Activated CD8-positive, alpha-beta T cell treated with anti-CD3 and anti-CD28 coated beads for 36 hours (primary cell): ENCODE data around the gene PCYT1A. TPM values are rescaled to one million over a fixed set of nuclear protein-coding genes. Genes with fewer than 3 reads are reported as not detected.
A peak's percentile ranks its signal among the peaks of the same experiment; 100 is the strongest.

Experiments
- ATAC-seq: fragments of 200-7000 bp; cut with Tn5 transposase; one replicate; pipeline ENCODE4 v1.10.0; 2021; ENCODE audit warnings: mild to moderate bottlenecking, moderate library complexity
- CTCF ChIA-PET: fragments of 350-600 bp; sonication (Branson Sonifier 250); formaldehyde crosslinking; loops from one replicate; lab custom pipeline; 2021; ENCODE audit warnings: antibody characterized with exemption; lab: Charles Lee
- POLR2A ChIA-PET: fragments of 350-600 bp; sonication (Branson Sonifier 250); formaldehyde crosslinking; loops from one replicate; lab custom pipeline; 2021; ENCODE audit warnings: antibody characterized with exemption; lab: Charles Lee
- DNase-seq: peaks from one replicate; pipeline ENCODE4 v3.0.0-alpha.2; 2020
- H3K27ac Mint-ChIP-seq: one replicate; pipeline ENCODE4 v1.8.0; 2021; ENCODE audit warnings: mild to moderate bottlenecking, mixed read lengths
- H3K27me3 Mint-ChIP-seq: one replicate; pipeline ENCODE4 v1.8.0; 2021; ENCODE audit warnings: mixed read lengths
- H3K36me3 Mint-ChIP-seq: one replicate; pipeline ENCODE4 v1.8.0; 2021; ENCODE audit warnings: low read depth, mixed read lengths
- H3K4me1 Mint-ChIP-seq: one replicate; pipeline ENCODE4 v1.8.0; 2021; ENCODE audit warnings: low read depth, mixed read lengths
- H3K4me3 Mint-ChIP-seq: one replicate; pipeline ENCODE4 v1.8.0; 2021; ENCODE audit warnings: mild to moderate bottlenecking, moderate library complexity, mixed read lengths
- H3K9me3 Mint-ChIP-seq: one replicate; pipeline ENCODE4 v1.8.0; 2021; ENCODE audit warnings: mixed read lengths
- CTCF ChIP-seq: fragments of 200-600 bp; IDR thresholded peaks from one replicate; pipeline ENCODE4 v1.8.0; 2022; ENCODE audit warnings: antibody characterized with exemption, mild to moderate bottlenecking
- intact Hi-C: fragments of 100-400 bp; cut with micrococcal nuclease; formaldehyde crosslinking; loops from one replicate; pipeline ENCODE4 v1.10.0; 2022
- total RNA-seq, 2 experiments: library from RNA; stranded (reverse); gene quantifications; one replicate each; pipeline ENCODE4 v1.2.3, GENCODE V29; 2021

The PCYT1A gene
- total RNA-seq, 2 experiments from 2014 or later = 31.0 to 33.7 TPM

GRCh38 chr3:196218155-196218712 is 69.3 kb downstream of the PCYT1A start:
- Mint-ChIP-seq H3K36me3 (no peaks in the 10 kb centered on the region), H3K4me3 (peak overlapping the region; percentile 57), H3K27ac (no peak overlapping the region), H3K4me1 (peaks cover 17% of the 10 kb centered on the region), H3K9me3 (no peaks in the 10 kb centered on the region), H3K27me3 (no peaks in the 10 kb centered on the region)
- TF ChIP-seq CTCF = no peak
- no peak for DNase-seq
- POLR2A ChIA-PET = interaction anchor here (1.1 to 1.2 kb wide), 2 partner anchors 23 to 148 kb away, joined by 3 to 4 read pairs; no protein-coding TSS in a partner anchor
- CTCF ChIA-PET = interaction anchor here (1.0 to 2.3 kb wide), 3 partner anchors 12 to 195 kb away, joined by 3 to 8 read pairs (median 5); no protein-coding TSS in a partner anchor
- intact Hi-C loops = no loop called here
- ATAC-seq = no peak

DNA sequence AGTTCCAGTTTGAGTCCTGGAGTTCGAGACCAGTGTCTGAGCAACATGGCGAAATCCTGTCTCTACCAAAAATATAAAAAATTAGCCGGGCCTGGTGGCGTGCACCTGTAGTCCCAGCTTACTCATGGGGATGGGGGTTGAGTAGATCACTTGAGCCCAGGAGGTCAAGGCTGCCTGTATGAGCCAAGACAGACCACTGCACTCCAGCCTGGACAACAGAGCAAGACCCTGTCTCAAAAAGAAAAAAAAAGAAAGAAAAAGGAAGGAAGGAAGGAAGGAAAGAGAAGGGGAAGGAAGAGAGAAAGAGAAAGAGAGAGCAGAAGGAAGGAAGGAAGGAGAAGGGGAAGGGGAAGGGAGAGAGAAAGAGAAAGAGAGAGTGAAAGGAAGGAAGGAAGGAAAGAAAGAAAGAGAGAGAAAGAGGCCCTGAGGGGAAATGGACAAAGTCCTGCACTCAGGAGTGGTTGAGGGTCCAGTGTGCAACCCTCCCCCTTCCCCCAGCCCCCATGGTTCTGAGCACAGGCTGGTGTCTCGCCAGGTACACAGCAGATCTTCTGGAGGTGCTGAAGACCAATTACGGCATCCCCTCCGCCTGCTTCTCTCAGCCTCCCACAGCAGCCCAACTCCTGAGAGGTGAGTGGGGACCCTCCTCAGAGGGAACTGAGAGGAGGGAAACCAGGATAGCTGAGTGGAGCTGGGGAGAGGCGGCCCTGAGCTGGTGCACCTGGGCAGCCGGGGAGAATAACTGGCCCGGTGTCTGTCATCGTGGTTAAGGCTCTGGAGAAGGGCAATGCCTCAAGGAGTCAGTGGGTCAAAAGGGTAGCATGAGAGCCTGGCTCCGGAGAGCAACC is 70.0 kb downstream of the PCYT1A start:
- Mint-ChIP-seq H3K36me3 (no peaks in the 10 kb centered on the region), H3K4me3 (peak overlapping the region; percentile 10), H3K27ac (peak overlapping the region; percentile 46), H3K9me3 (no peaks in the 10 kb centered on the region), H3K4me1 (peaks cover 17% of the 10 kb centered on the region), H3K27me3 (no peaks in the 10 kb centered on the region)
- no peak for TF ChIP-seq CTCF
- CTCF ChIA-PET = interaction anchor here (2.0 to 2.3 kb wide), 2 partner anchors 144 to 194 kb away, joined by 5 to 8 read pairs; no protein-coding TSS in a partner anchor
- no peak for DNase-seq
- ATAC-seq = no peak
- intact Hi-C loops = no loop called here
- POLR2A ChIA-PET = interaction anchor here (1.2 kb wide), 1 partner anchor 147 kb away, joined by 4 read pairs; no protein-coding TSS in a partner anchor

- Mint-ChIP-seq H3K36me3 (no peaks in the 10 kb centered on the region), H3K9me3 (no peaks in the 10 kb centered on the region), H3K4me1 (peaks cover 17% of the 10 kb centered on the region), H3K27ac (no peak overlapping the region), H3K27me3 (no peaks in the 10 kb centered on the region), H3K4me3 (no peak overlapping the region)
- CTCF ChIA-PET = no interaction called here
- no peak for DNase-seq
- intact Hi-C loops = no loop called here
- no peak for ATAC-seq
- TF ChIP-seq CTCF = no peak
- POLR2A ChIA-PET = interaction anchor here (1.4 kb wide), 1 partner anchor 9 kb away, joined by 3 read pairs; no protein-coding TSS in a partner anchor
Observed at GRCh38 chr3:196216681-196217211, 70.8 kb downstream of the PCYT1A start.

- ChIA-PET POLR2A (interaction anchor here (1.4 kb wide), 1 partner anchor 9 kb away, joined by 3 read pairs; no protein-coding TSS in a partner anchor), CTCF (interaction anchor here (1.8 kb wide), 1 partner anchor 142 kb away, joined by 4 read pairs; no protein-coding TSS in a partner anchor)
- peak within 1 kb of the TSS; percentile 46 for H3K27ac Mint-ChIP-seq
- H3K4me3 Mint-ChIP-seq = no peak within 1 kb of the TSS
- no peak for ATAC-seq
- peaks cover 17% of the 10 kb centered on the region for H3K4me1 Mint-ChIP-seq
- no peaks in the 10 kb centered on the region for H3K27me3 Mint-ChIP-seq
- no peaks in the 10 kb centered on the region for H3K9me3 Mint-ChIP-seq
- no peak for TF ChIP-seq CTCF
- no peak for DNase-seq
- no peaks in the 10 kb centered on the region for H3K36me3 Mint-ChIP-seq
- intact Hi-C loops = no loop called here
Observed at GRCh38 chr3:196216089-196216564, 71.4 kb downstream of the PCYT1A start, which contains the start of gene SLC51A. Gene SLC51A (plus strand): TSS chr3:196216534. CDS start chr3:196216713, 179 bp downstream.
